GM04504 (cell line): ENCODE data around the gene CRIP2.
A peak's percentile ranks its signal among the peaks of the same experiment; 100 is the strongest.

Source experiments
- DNase-seq: peaks from one replicate; pipeline ENCODE4 v3.0.0-alpha.2; 2012; ENCODE audit warnings: low read depth

CRIP2 gene

DNA sequence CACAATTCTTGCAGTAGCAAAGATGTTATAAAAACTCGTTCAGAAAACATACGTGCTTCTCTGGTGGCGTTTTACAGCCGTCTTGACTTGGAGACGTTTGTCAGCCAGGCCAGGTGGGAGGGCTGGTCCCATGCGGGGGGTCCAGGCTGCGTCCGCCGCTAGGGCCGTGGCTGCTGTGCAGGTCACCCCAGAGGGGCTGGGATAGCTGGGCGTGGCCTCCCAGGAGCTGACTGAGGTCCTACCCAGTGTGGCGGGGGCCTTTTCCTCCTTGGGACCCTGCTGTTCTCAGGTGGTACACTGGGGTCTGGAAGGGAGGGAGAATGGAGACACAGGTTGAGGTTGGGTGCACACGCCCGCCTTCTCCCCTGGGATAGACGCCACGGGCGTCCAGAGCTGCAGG is 29.8 kb upstream of the CRIP2 start:
- no peak for DNase-seq

- DNase-seq, result no peak
These were observed 29.3 kb upstream of the CRIP2 start for GRCh38 chr14:105445290-105445689.

DNA sequence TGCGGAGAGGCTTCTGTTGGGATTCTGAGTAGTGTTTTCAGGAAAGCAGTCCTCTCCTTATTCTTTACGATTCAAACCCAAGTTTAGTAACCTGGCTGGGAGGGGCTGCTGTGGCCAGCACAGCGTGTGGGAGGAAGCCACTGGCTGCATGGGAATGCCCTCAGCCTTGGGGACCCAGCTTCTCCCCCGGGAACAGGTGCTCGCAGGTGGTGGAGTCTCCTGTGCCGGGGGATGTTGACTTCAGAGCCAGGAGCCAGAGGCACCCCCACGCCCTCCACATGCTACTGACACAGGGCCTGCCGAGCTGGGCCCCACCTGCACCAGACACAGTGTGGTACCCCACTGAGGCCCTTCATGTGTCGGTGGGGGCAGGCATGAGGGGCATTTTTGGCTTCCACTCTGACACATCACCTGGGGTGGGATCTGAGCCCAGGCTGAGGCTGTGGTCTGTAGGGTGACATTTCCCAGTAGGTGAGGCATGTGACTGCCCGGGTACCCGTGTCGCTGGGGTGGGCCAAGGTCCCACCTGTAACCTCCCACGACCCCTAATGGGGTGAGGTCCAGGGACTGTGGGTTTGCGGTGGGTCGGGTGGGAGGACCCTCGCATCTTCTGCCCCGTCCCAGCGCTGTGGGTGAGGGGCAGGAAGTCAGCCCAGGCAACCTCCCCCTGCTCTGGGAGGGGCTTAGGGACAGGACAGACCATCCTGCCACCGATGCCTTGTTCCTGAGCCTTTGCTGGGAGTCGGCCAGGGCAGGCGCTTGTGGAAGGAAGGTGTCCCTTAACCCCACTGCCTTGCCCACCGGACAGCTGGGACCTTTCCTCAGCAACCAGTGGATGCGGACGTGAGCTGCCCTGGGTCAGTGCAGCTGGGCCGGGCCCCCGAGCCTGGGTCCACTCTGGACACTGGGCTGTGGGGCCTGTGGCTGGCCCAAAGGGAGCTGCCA is 28.4 kb upstream of the CRIP2 start:
- DNase-seq, result no peak

DNA sequence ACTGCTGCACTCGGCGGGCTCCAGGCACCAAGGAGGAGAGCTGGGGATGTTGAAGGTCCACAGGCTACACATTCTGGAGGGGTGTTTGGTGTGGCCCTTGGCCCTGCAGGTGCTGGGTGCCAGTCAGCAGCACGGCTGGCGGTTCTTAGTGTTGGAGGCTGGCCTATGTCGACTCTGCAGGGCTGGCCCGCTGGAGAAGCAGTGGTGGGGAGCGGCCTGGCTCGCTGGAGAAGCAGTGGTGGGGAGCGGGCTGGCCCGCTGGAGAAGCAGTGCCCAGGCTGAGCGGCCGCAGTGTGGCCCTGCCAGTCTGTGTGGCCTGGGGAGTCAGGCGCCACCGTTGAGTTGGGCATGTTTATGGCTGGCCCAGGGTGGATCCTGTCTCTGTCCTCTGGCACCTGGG is 27.6 kb upstream of the CRIP2 start:
- no peak for DNase-seq

DNA sequence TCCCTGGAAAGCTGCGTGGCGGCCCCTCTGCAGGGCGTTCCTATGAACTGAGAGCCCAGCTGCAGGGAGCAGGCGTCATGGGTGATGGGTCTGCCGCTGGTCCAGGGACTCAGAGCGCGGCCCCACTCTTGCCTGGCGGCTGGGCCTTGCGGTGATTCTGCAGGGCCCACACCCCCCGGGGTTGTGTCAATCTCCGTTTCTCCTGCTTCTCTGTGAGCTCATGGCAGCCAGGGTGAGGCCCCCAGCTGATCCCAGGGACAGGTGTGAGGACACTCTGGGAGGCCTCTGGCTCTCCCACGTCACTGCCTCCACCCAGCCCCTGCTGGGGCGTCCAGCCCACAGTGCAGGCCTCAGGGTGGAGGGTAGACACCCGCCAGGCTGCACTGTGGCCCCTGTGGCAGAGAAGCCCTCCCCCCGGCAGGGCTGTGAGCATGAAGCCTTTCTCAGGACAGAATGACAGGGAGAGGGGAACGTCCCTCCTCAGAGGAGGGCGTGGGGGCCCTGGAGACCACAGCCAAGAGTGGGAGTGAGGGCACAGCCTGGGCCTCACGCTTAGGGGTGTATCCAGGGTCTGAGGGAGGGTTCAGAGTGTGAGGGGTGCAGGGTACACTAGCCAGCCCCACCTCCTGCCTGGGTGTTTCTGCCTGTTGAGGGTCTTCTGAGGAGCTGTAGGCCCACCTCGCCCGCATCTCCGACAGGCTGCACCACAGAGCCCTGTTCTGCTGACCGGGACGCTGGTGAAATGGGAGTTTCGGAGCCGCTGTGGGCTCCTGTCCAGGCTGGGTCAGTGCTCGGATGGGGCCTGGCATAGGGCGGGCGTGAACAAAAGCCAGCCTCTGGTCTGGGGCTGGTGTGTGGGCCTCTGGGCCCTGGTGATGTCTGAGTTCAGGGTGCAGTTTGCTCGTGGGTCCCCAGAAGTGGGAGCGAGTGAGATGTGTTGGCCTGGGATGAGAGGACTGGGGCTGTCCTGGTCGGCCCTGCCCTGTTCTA is 26.7 kb upstream of the CRIP2 start:
- no peak for DNase-seq

GRCh38 chr14:105448706-105449111 is 25.9 kb upstream of the CRIP2 start:
- DNase-seq, result peak; percentile 29

DNA sequence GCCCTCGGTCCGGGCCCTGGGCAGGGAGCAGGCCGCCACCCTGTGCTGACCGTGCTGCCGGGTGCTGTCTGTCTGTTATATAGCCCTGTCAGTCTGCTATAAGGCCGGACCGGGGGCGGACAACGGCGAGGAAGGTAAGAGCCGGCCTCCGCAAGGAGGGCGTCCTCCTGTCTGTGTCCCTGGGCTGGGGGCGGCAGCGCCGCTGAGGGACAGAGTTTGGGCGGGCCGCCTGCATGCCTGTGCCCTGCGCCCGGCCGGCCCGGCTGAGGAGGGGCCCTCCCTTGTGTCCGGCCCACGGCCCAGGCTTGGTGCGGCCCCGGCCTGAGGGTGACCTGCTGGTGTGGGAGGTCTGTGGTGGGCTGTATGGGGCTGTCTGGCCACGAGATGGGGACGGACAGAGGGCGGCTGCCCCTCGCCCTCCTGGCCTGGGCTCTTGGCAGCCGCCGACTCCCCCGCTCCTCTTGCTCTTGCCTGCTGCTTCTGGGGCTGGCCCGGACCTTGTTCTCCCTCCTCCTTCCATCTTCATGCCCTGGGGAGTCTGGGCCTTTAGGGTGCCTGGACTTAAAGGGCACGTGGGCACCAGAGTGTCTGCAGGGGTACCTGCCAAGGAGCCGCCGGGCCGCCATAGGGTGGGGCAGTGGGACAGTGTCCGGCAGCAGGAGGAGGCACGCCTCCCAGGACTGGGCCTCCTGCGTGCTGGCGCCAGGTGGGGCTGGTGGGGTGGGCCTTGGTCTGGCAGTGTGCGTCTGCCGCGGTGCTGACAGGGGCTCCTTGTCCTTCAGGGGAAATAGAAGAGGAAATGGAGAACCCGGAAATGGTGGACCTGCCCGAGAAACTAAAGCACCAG is 25.1 kb upstream of the CRIP2 start:
- no peak for DNase-seq

GRCh38 chr14:105450123-105450505 is 24.5 kb upstream of the CRIP2 start:
- no peak for DNase-seq

DNA sequence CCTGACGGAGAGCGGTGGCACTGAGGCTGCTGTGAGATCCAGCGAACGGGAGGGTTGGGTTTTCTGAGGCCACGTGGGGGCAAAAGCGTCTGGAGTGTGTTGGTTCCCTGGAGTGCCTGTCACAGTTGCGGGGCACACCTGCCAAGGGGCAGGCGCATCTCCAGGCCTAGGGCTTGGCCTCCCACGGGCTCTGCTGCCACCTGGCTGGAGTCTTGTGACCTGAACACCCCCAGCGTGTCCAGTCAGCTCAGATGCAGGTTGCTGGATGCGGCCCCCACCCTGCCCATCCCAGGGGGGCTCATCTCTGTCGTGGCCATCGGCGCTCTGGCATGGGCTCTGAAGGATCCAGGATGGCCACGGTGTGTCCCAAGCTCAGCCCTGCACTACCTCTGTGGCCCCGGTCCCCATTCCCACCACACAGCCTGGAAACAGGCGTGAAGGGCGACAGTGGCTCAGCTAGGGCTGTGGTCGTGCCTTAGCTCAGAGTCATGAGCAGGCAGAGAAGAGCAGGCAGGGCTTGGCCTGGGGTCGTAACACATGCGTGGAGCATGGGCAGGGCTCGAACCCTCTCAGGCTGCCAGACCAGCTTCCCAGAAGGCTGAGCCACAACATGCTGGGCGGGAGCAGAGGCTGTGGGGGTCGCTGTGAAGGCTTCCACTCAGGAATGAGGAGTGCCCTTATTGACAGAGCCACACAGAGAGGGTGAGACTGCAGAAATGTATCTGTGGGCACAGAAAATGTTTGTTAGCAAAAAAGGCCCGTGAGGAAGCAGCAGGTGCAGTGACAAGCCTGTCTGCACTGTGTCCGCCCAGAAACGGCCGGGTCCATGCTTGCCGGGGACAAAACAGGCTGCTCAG is 23.5 kb upstream of the CRIP2 start:
- no peak for DNase-seq

GRCh38 chr14:105452963-105453362 is 21.7 kb upstream of the CRIP2 start:
- DNase-seq, result no peak

DNA sequence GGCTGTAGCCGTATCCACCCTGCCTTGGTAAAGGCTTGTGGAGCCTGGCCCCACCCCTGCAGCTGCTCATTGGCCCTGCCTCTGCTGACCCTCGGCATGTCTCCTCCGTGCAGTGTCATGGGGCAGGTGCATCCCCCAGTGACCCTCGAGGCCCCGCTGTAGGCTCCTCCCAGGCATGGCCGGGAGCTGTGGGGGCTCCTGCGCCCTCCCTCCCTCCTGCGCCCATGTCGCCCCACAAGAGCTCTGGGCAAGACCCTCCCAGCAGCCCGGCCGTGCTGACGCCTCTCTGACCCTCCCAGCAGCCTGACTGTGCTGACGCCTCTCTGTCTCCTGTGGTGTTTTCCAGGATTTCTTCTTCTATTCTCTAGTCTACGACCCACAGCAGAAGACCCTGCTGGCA is 20.8 kb upstream of the CRIP2 start:
- DNase-seq, result no peak

GRCh38 chr14:105455086-105455640 is 19.5 kb upstream of the CRIP2 start:
- DNase-seq, result no peak

GRCh38 chr14:105455766-105456660 is 18.6 kb upstream of the CRIP2 start:
- no peak for DNase-seq

- no peak for DNase-seq
These were observed 17.6 kb upstream of the CRIP2 start for GRCh38 chr14:105456736-105457617.

- DNase-seq, result no peak
These were observed 16.6 kb upstream of the CRIP2 start for GRCh38 chr14:105458010-105458409.

GRCh38 chr14:105458571-105458970 is 16.1 kb upstream of the CRIP2 start:
- DNase-seq, result no peak

DNA sequence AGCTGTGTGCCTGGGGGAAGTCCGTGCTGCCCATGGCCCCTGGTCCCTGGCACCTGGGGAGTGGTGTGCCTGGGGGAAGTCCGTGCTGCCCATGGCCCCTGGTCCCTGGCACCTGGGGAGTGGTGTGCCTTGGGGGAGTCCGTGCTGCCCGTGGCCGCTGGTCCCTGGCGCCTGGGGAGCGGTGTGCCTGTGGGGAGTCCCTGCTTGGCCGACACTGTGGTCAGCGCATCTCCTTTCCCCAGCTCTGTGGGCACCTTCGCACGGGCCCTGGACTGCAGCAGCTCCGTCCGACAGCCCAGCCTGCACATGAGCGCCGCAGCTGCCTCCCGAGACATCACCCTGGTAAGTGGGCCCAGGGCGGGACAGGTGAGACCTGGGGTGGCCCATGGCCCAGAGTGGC is 14.5 kb upstream of the CRIP2 start:
- DNase-seq, result no peak

- no peak for DNase-seq
These were observed 14.0 kb upstream of the CRIP2 start for GRCh38 chr14:105460616-105461015.

GRCh38 chr14:105461903-105462302 is 12.7 kb upstream of the CRIP2 start:
- no peak for DNase-seq
